PC-9 (cell line): ENCODE data around the gene CROT. TPM values are rescaled to one million over a fixed set of nuclear protein-coding genes. Genes with fewer than 3 reads are reported as not detected.

Experiments used
- BruUV-seq: library from RNA; stranded (reverse); fragments of 400-500 nt; replicated peaks from 2 replicates; lab custom pipeline; 2021; lab: Mats Ljungman, UMichigan
- CTCF ChIA-PET: fragments of 300-600 bp; sonication (Branson Sonifier 250); formaldehyde crosslinking; loops from one replicate; lab custom pipeline; 2022; ENCODE audit warnings: antibody characterized with exemption; lab: Charles Lee
- POLR2A ChIA-PET: fragments of 300-600 bp; sonication (Branson Sonifier 250); formaldehyde crosslinking; loops from one replicate; lab custom pipeline; 2022; ENCODE audit warnings: antibody characterized with exemption; ENCODE audit not compliant: unreplicated experiment; lab: Charles Lee
- DNase-seq, 2 experiments: peaks; one replicate each; pipeline versions ENCODE4 v3.0.0 to v3.0.0-alpha.2; 2015 to 2022; ENCODE audit warnings: mixed read lengths in 1 of 2
- H2AFZ ChIP-seq: fragments of 200-600 bp; sonication (generic); 2 replicates; pipeline ENCODE4 v1.8.1; 2017; ENCODE audit warnings: antibody characterized with exemption
- H3F3A ChIP-seq: fragments of 200-600 bp; sonication (generic); 2 replicates; pipeline ENCODE4 v1.8.1; 2017; ENCODE audit warnings: antibody characterized with exemption, mild to moderate bottlenecking, low read depth; ENCODE audit not compliant: insufficient read depth
- H3K27ac ChIP-seq: fragments of 200-600 bp; sonication (generic); 2 replicates; pipeline ENCODE4 v1.6.1; 2016; ENCODE audit warnings: mixed run types
- H3K27me3 ChIP-seq: fragments of 200-600 bp; sonication (generic); 2 replicates; pipeline ENCODE4 v1.6.1; 2016; ENCODE audit warnings: low read depth, mixed run types; ENCODE audit not compliant: insufficient read depth
- H3K36me3 ChIP-seq: fragments of 200-600 bp; sonication (generic); 2 replicates; pipeline ENCODE4 v1.6.1; 2016; ENCODE audit warnings: low read depth, mixed run types
- H3K4me1 ChIP-seq: fragments of 200-600 bp; sonication (generic); replicated peaks from 2 replicates; pipeline ENCODE4 v1.6.1; 2016; ENCODE audit warnings: mixed run types; ENCODE audit not compliant: insufficient read depth
- H3K4me2 ChIP-seq: fragments of 200-600 bp; sonication (generic); 2 replicates; pipeline ENCODE4 v1.6.1; 2017; ENCODE audit warnings: mixed run types
- H3K4me3 ChIP-seq: fragments of 200-600 bp; sonication (generic); 2 replicates; pipeline ENCODE4 v1.6.1; 2016; ENCODE audit warnings: mixed run types
- H3K79me2 ChIP-seq: fragments of 200-600 bp; sonication (generic); 2 replicates; pipeline ENCODE4 v1.6.1; 2017; ENCODE audit warnings: low read depth, mixed run types
- H3K9me2 ChIP-seq: fragments of 200-600 bp; sonication (generic); 2 replicates; pipeline ENCODE4 v1.8.1; 2017; ENCODE audit warnings: mild to moderate bottlenecking; ENCODE audit not compliant: insufficient read depth
- H3K9me3 ChIP-seq: fragments of 200-600 bp; sonication (generic); 2 replicates; pipeline ENCODE4 v1.8.1; 2016; ENCODE audit warnings: low read depth; ENCODE audit not compliant: insufficient read depth
- H4K20me1 ChIP-seq: fragments of 200-600 bp; sonication (generic); 2 replicates; pipeline ENCODE4 v1.8.1; 2017; ENCODE audit not compliant: insufficient read depth
- EZH2 ChIP-seq: fragments of 200-600 bp; sonication (generic); IDR thresholded peaks from 2 replicates; pipeline ENCODE4 v1.8.0; 2017; ENCODE audit warnings: antibody characterized with exemption, low read depth
- intact Hi-C: fragments of 100-400 bp; cut with micrococcal nuclease; formaldehyde crosslinking; loops from one replicate; pipeline ENCODE4 v1.10.0; 2022; ENCODE audit not compliant: unreplicated experiment
- total RNA-seq: library from RNA; stranded (reverse); gene quantifications from 2 replicates; pipeline ENCODE4 v1.2.3, GENCODE V29; 2021
- TF ChIP-seq, protein P1 (sequence below): fragments of 200-600 bp; sonication (generic); conservative IDR thresholded peaks from 2 replicates; pipeline ENCODE4 v1.6.1; 2017; ENCODE audit warnings: mixed run types, antibody characterized with exemption, mild to moderate bottlenecking, moderate library complexity

Gene CROT
- total RNA-seq, 1 experiment from 2014 or later, result 15.2 TPM

DNA sequence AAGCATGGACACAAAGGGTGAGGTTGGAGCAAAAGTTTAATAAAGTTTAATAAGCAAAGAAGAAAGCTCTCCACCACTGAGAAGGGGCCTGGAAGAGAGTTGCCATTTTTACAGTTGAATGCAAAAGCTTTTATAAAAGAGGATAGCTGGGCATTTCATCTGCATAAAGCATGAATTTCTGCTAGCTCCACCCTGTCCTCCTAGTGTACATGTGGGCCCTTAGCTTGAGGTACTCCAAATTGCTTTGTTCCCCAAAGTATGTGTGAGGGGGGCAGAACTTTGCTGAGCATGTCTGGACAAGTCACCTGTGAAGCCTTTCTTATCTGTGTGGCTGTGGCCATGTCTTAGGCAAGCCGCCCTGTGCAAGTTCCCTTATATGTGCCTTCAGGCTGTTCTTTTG is 22.6 kb upstream of the CROT start:
- TF ChIP-seq EZH2, result no peak
- TF ChIP-seq, protein P1, sequence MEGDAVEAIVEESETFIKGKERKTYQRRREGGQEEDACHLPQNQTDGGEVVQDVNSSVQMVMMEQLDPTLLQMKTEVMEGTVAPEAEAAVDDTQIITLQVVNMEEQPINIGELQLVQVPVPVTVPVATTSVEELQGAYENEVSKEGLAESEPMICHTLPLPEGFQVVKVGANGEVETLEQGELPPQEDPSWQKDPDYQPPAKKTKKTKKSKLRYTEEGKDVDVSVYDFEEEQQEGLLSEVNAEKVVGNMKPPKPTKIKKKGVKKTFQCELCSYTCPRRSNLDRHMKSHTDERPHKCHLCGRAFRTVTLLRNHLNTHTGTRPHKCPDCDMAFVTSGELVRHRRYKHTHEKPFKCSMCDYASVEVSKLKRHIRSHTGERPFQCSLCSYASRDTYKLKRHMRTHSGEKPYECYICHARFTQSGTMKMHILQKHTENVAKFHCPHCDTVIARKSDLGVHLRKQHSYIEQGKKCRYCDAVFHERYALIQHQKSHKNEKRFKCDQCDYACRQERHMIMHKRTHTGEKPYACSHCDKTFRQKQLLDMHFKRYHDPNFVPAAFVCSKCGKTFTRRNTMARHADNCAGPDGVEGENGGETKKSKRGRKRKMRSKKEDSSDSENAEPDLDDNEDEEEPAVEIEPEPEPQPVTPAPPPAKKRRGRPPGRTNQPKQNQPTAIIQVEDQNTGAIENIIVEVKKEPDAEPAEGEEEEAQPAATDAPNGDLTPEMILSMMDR, result no peak
- CTCF ChIA-PET, result no interaction called here
- H4K20me1 ChIP-seq, result no peaks in the 10 kb centered on the region
- intact Hi-C loops, result no loop called here
- peaks cover 5% of the 10 kb centered on the region for H3F3A ChIP-seq
- H3K4me3 ChIP-seq, result no peak overlapping the region
- H3K9me2 ChIP-seq, result no peaks in the 10 kb centered on the region
- H3K27me3 ChIP-seq, result no peaks in the 10 kb centered on the region
- DNase-seq, result no peak
- POLR2A ChIA-PET, result interaction anchor here (0.6 to 0.7 kb wide), 3 partner anchors 8 to 517 kb away, joined by 4 to 6 read pairs (median 5); no protein-coding TSS in a partner anchor
- no peak overlapping the region for H3K27ac ChIP-seq
- H3K4me2 ChIP-seq, result no peak overlapping the region
- peaks cover 2% of the 10 kb centered on the region; the same call in 1 of the 2 replicates for H3K9me3 ChIP-seq
- no peaks in the 10 kb centered on the region for H3K79me2 ChIP-seq
- no TSS peak for BruUV-seq
- H2AFZ ChIP-seq, result no peak overlapping the region
- H3K4me1 ChIP-seq, result peaks cover 17% of the 10 kb centered on the region
- H3K36me3 ChIP-seq, result no peaks in the 10 kb centered on the region

DNA sequence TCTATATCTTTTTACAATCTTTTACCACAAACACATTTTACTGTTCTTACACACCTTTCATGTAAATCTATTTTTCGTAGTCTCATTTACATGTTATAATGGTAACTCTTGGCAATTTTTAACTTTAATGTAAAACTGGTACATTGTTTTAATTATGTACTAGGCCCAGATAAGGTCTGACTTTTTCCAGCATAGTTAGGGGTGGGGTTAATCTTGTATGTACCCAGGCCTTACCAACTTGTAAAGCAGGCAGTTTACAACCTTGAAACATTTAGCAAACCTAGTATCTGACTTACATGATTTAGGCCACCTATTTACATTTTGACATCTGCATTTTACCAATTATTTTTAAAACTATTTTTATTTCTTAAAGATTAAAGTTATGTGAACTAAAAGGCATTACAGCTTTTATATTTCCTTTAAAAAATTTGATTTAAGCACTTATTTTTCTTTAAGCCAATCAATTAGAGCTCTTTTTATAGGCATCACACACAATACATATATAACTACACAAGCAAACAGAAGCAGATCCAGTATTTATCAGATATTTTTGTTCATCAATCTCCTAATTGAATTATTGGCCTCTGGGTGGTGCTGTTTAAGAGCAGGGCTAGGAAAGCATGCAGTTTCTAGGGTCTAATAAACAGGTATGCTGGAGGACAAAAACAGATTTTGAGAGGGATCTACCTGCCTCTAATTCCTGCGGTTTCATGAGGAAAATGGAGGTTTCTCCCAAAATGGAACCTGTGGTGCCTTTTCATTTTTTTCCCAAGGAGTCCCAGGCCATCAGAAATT is 19.7 kb upstream of the CROT start:
- H3F3A ChIP-seq, result no peaks in the 10 kb centered on the region
- no peaks in the 10 kb centered on the region for H3K79me2 ChIP-seq
- no TSS peak for BruUV-seq
- no peak for DNase-seq
- H3K9me3 ChIP-seq, result peaks cover 18% of the 10 kb centered on the region
- ChIA-PET CTCF (no interaction called here), POLR2A (interaction anchor here (0.7 kb wide), 1 partner anchor 1867 kb away, joined by 3 read pairs; no protein-coding TSS in a partner anchor)
- H3K4me3 ChIP-seq, result no peak overlapping the region
- no peaks in the 10 kb centered on the region for H3K9me2 ChIP-seq
- no peaks in the 10 kb centered on the region for H3K4me1 ChIP-seq
- H2AFZ ChIP-seq, result no peak overlapping the region
- TF ChIP-seq EZH2, result no peak
- TF ChIP-seq, protein P1, result no peak; the same call in 1 of the 2 replicates
- no peak overlapping the region for H3K27ac ChIP-seq
- H4K20me1 ChIP-seq, result no peaks in the 10 kb centered on the region
- no peaks in the 10 kb centered on the region for H3K27me3 ChIP-seq
- no peaks in the 10 kb centered on the region for H3K36me3 ChIP-seq
- no peak overlapping the region for H3K4me2 ChIP-seq
- intact Hi-C loops, result no loop called here

DNA sequence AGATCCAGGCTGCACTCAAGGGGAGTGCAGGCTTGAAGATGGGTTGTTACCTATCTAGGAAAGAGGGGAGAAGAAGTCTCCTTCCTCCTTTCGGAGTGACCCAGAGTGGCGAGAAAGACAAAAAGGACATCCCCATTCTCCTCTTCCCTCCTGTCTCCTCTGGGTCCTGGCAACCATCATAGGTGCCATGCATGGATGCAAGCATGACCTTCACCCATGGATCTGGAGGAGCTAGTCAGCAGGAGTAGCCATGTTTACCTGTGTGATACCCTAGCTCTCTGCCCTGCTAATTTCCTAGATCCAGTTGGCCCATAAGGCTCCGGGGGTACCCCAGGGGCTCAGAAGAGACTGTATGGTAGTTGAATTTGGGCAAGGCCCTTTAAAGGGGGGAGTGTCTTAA is 17.2 kb upstream of the CROT start:
- Histone ChIP-seq H3K27ac (no peak overlapping the region), H3K79me2 (no peaks in the 10 kb centered on the region), H3K36me3 (no peaks in the 10 kb centered on the region), H2AFZ (no peak overlapping the region), H3K27me3 (no peaks in the 10 kb centered on the region), H3K4me2 (no peak overlapping the region), H3K4me1 (no peaks in the 10 kb centered on the region), H3K9me3 (peaks cover 18% of the 10 kb centered on the region), H3K9me2 (no peaks in the 10 kb centered on the region), H3F3A (no peaks in the 10 kb centered on the region), H4K20me1 (no peaks in the 10 kb centered on the region), H3K4me3 (no peak overlapping the region)
- TF ChIP-seq, protein P1, result no peak
- no peak for TF ChIP-seq EZH2
- CTCF ChIA-PET, result no interaction called here
- intact Hi-C loops, result no loop called here
- no peak for DNase-seq
- BruUV-seq, result no TSS peak
- POLR2A ChIA-PET, result no interaction called here
